Brain microvascular endothelial cell (primary cell): ENCODE data around the gene FASTKD3.

Experiments
- DNase-seq: peaks from one replicate; pipeline ENCODE4 v3.0.0-alpha.2; 2020
- H3K27ac ChIP-seq: fragments of 250-450 bp; sonication (Bioruptor Pico); 2 replicates; pipeline ENCODE4 v1.5.1; 2020; ENCODE audit warnings: mild to moderate bottlenecking, moderate library complexity
- H3K27me3 ChIP-seq: fragments of 250-450 bp; sonication (Bioruptor Pico); replicated peaks from 2 replicates; pipeline ENCODE4 v1.5.1; 2020; ENCODE audit warnings: mild to moderate bottlenecking
- H3K36me3 ChIP-seq: fragments of 250-450 bp; sonication (Bioruptor Pico); replicated peaks from 2 replicates; pipeline ENCODE4 v1.5.1; 2020; ENCODE audit warnings: mild to moderate bottlenecking
- H3K4me3 ChIP-seq: 2 replicates; pipeline ENCODE4 v1.5.1; 2011; ENCODE audit warnings: low read depth, mild to moderate bottlenecking, control low read depth, low read length, moderate library complexity
- CTCF ChIP-seq: IDR thresholded peaks from 2 replicates; pipeline ENCODE4 v1.5.1; 2011; ENCODE audit warnings: low read depth, mild to moderate bottlenecking, moderate library complexity, low read length, control low read depth, inconsistent platforms; ENCODE audit errors: missing control alignments
- in situ Hi-C: cut with HindIII; loops from 2 replicates; pipeline ENCODE4 v1.10.0; 2017; ENCODE audit warnings: low sequenced_read_pairs, low pct_ligation_motif_present

FASTKD3 gene

DNA sequence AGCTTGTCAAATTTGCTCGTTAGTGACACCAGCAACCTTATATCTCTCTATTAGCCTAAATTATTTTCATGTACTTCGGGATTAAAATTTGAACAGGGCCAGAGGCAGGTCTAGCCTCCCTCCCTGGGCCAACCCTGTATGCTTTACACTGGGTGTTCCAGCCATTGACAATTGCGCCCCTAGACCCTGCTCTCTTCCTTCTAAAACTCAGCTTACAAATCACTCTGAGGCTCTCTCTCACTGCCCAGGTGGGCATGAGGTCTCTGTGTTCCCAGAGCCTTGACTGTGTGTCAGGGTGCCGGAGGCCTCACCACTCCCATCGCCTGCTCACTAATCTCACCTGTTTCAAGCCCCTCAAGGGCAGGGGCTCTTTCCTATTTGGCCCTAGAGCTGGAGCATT is 11.5 kb downstream of the FASTKD3 start:
- no peak for DNase-seq
- no peak overlapping the region for H3K27ac ChIP-seq
- TF ChIP-seq CTCF = no peak
- in situ Hi-C loops = no loop called here
- no peaks in the 10 kb centered on the region for H3K27me3 ChIP-seq
- peaks cover 18% of the 10 kb centered on the region for H3K36me3 ChIP-seq
- H3K4me3 ChIP-seq = no peak overlapping the region

GRCh38 chr5:7856855-7857254 is 12.0 kb downstream of the FASTKD3 start:
- Histone ChIP-seq H3K4me3 (no peak overlapping the region), H3K27ac (no peak overlapping the region), H3K27me3 (no peaks in the 10 kb centered on the region), H3K36me3 (peaks cover 15% of the 10 kb centered on the region)
- peak; percentile 74 for TF ChIP-seq CTCF
- in situ Hi-C loops = no loop called here
- DNase-seq = no peak

- DNase-seq = no peak
- H3K27me3 ChIP-seq = no peaks in the 10 kb centered on the region
- in situ Hi-C loops = no loop called here
Measured at GRCh38 chr5:7855611-7856010, 13.2 kb downstream of the FASTKD3 start.

DNA sequence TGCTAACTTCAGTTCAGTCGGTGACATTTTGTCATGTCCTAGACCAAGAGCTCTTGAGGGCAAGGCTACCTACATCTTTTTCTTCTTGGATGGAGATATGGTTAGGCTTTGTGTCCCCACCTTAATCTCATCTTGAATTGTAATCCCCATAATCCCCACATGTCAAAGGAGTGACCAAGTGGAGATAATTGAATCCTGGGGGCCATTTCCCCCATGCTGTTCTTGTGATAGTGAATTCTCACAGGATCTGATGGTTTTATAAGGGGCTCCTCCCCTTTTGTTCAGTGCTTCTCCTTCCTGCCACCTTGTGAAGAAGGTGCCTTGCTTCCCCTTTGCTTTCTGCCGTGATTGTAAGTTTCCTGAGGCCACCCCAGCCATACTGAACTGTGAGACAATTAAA is 15.8 kb downstream of the FASTKD3 start:
- H3K27ac ChIP-seq = no peak overlapping the region
- TF ChIP-seq CTCF = no peak
- DNase-seq = no peak
- H3K36me3 ChIP-seq = no peaks in the 10 kb centered on the region
- in situ Hi-C loops = no loop called here
- no peak overlapping the region for H3K4me3 ChIP-seq
- H3K27me3 ChIP-seq = peaks cover 5% of the 10 kb centered on the region

More at GRCh38 chr5:7855611-7856010, 13.2 kb downstream of the FASTKD3 start:
- peaks cover 8% of the 10 kb centered on the region for H3K36me3 ChIP-seq
- TF ChIP-seq CTCF = no peak
- H3K27ac ChIP-seq = no peak overlapping the region
- H3K4me3 ChIP-seq = no peak overlapping the region

DNA sequence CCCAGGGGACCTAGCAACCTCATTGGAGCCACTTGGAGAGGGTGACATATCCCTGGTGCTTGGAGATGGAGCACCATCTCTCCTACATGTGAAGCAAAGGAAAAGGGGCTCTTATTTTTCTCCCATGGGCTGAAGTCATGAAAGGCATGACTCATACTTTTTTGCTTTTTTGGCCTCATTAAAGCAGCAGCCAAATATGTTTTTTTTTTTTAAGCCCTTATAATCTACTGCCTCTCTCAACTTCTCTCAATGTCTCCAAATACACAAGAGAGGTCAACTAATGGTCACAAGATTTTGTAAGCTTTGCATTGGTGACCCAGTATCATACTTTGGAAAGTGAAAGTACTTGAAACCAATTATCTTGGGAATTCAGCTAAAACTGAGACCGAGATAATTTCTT is 16.3 kb downstream of the FASTKD3 start:
- in situ Hi-C loops = no loop called here
- DNase-seq = no peak
- no peaks in the 10 kb centered on the region for H3K36me3 ChIP-seq
- no peak overlapping the region for H3K27ac ChIP-seq
- H3K27me3 ChIP-seq = peaks cover 5% of the 10 kb centered on the region
- H3K4me3 ChIP-seq = no peak overlapping the region
- no peak for TF ChIP-seq CTCF

- Histone ChIP-seq H3K27ac (no peak overlapping the region), H3K27me3 (peaks cover 5% of the 10 kb centered on the region), H3K4me3 (no peak overlapping the region), H3K36me3 (no peaks in the 10 kb centered on the region)
- no peak for TF ChIP-seq CTCF
- in situ Hi-C loops = no loop called here
- no peak for DNase-seq
Measured at GRCh38 chr5:7851617-7852289, 17.1 kb downstream of the FASTKD3 start.
